Breast epithelium (tissue), 3 donors: Measurements from ENCODE around the gene TANC1.

Source experiments
- CTCF ChIP-seq, 3 donors: fragments of 450-650 bp; IDR thresholded peaks; one replicate each; pipeline ENCODE4 v1.5.1; 2016 to 2017; ENCODE audit warnings: antibody characterized with exemption in 3 of 3, mild to moderate bottlenecking in 3 of 3, moderate library complexity in 3 of 3
- POLR2A ChIP-seq: fragments of 450-650 bp; IDR thresholded peaks from one replicate; pipeline ENCODE4 v1.6.1; 2016; ENCODE audit warnings: antibody characterized with exemption, mild to moderate bottlenecking, moderate library complexity
- POLR2AphosphoS5 ChIP-seq, 3 donors: sonication (generic); formaldehyde crosslinking; IDR thresholded peaks; one replicate each; pipeline ENCODE4 v1.6.1; 2017; ENCODE audit warnings: antibody characterized with exemption in 3 of 3

- no peak for TF ChIP-seq CTCF (IDR thresholded peaks at IDR 0.05)
- TF ChIP-seq POLR2AphosphoS5 (IDR thresholded peaks at IDR 0.05): no peak
- TF ChIP-seq POLR2A: no peak
Observed at GRCh38 chr2:159160412-159160811, 192.0 kb downstream of the TANC1 start.
